ENCODE data around the gene ZKSCAN4.

ZKSCAN4 gene

DNA sequence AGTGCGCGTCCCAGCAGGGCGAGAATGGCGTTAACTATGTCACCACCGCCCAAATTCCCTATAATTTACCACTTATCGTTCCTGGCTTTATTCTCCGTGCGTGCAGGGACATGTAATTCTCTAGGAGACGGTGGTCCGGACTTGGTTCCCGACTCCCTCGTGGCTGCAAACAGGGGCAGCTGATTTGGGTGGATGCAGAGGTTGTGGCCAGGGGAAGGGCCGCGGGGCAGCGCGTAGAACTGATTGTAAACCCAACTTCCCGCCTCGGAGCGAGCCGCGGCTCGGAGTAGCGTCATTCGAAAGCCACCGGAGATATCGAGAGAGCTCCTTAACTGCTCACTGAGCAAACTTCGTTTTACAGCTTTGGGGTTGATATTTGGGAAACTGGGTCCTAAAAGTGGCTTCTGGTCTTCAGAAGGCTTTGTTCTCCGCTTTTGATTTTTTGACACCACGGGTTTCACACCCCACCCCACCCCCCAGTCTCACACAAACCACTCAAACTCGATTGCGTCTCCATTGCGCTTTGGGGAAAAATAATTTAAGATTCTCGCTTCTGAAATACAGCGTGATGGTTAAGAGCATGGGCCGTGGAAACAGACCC lies 44.5 kb downstream of the ZKSCAN4 start:
- DNase-seq, result no peak

DNA sequence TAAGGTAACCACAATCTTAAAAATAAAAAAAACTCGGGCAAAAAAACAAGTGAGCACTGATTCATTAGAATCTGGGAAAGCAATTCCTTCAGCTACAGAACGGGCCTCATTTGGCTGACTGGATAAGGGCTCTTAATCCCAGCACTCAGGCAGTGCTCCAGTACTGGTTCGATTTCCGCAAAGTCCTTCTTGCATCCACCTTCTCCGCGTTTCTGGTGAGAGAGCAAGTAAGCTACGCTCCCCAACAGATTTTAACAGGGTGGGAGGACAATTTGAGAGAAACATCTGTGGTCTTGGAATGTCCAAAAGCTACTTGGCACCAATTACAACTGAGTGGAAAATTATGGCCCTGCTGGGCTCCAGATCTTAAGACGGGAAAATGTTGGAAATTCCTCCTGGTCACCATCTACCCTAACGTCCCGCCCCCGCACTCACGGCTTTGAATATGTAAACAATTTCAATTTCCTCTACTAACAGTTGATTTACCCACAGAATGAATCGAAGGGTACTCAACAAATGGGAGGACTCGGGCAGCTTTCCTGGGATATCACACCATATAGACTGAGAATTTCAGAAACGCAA lies 45.0 kb downstream of the ZKSCAN4 start:
- no peak for DNase-seq

DNA sequence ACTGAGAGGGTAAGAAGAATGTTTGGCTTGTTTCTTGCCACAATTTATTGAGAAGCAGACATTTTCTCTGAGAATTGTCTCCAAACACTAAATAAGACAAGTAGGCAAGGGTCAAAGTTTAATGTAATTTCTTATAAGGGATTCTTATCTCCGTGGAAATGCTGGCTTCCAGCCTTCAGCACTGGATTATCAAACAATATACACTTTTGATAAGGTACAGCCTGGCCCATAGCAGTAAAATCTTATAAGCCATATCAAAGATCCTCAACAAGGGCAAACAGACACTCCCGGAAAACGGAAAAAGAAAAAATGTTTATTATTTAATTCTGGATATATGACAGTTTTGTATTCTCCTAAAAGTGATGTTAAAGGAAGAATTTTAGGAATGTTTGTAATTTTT lies 45.5 kb downstream of the ZKSCAN4 start:
- DNase-seq, result no peak

GRCh38 chr6:28205879-28206278 lies 46.2 kb downstream of the ZKSCAN4 start:
- DNase-seq, result no peak

GRCh38 chr6:28203201-28203600 lies 48.9 kb downstream of the ZKSCAN4 start:
- no peak for DNase-seq

DNA sequence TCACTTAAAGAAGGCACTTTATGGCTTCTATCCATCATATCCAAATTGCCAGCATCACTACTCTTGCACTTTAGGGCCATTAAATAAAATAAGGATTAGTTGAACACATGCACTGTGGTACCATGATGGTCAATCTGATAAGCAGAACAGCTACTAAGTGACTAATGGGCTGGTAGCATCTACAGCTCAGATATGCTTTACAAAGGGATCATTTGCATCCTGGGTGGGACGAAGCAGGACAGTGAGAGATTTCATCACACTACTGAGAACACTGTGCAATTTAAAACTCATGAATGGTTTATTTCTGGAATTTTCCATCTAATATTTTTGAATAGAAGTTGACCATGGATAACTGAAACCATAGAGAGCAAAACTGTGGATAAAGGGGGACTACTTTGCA lies 52.0 kb downstream of the ZKSCAN4 start:
- no peak for DNase-seq
